Measurements from ENCODE around the gene BANF1.

The BANF1 gene

GRCh38 chr11:65965986-65966762, 36.1 kb upstream of the BANF1 start (continued):
- TF ChIP-seq ESRRG (CRISPR knock-in tag; IDR thresholded peaks at IDR 0.05) (no peak), ZFP3 (CRISPR knock-in tag; IDR thresholded peaks at IDR 0.05) (no peak), BACH2 (CRISPR knock-in tag; IDR thresholded peaks at IDR 0.05; ENCODE audit: borderline replicate concordance) (no peak), TSHZ2 (CRISPR knock-in tag; IDR thresholded peaks at IDR 0.05) (no peak), RARB (CRISPR knock-in tag; IDR thresholded peaks at IDR 0.05) (no peak), OSR1 (CRISPR knock-in tag; IDR thresholded peaks at IDR 0.05) (no peak)

- no peak for ATAC-seq
- TF ChIP-seq ESRRG (CRISPR knock-in tag; IDR thresholded peaks at IDR 0.05): no peak
- no peak for TF ChIP-seq CSDC2 (CRISPR knock-in tag; IDR thresholded peaks at IDR 0.05)
- TF ChIP-seq CREB5 (CRISPR knock-in tag; IDR thresholded peaks at IDR 0.05; ENCODE audit: low read depth): no peak
- no peak for TF ChIP-seq ZNF8 (CRISPR knock-in tag; IDR thresholded peaks at IDR 0.05)
- no peak for TF ChIP-seq TSHZ2 (CRISPR knock-in tag; IDR thresholded peaks at IDR 0.05)
- TF ChIP-seq RARB (CRISPR knock-in tag; IDR thresholded peaks at IDR 0.05): no peak
- no peak for TF ChIP-seq ZFP30 (CRISPR knock-in tag; IDR thresholded peaks at IDR 0.05)
- TF ChIP-seq GLIS3 (CRISPR knock-in tag; IDR thresholded peaks at IDR 0.05): no peak
- no peak for TF ChIP-seq PATZ1 (CRISPR knock-in tag; IDR thresholded peaks at IDR 0.05; ENCODE audit: borderline replicate concordance)
- TF ChIP-seq ZNF565 (CRISPR knock-in tag; conservative IDR thresholded peaks at IDR 0.05; ENCODE audit: low read depth): no peak
- TF ChIP-seq TCF4 (CRISPR knock-in tag; IDR thresholded peaks at IDR 0.05; ENCODE audit: borderline replicate concordance): no peak
- TF ChIP-seq BACH2 (CRISPR knock-in tag; IDR thresholded peaks at IDR 0.05; ENCODE audit: borderline replicate concordance): no peak
Observed at GRCh38 chr11:65967329-65967934, 34.9 kb upstream of the BANF1 start.

GRCh38 chr11:65968600-65969482, 33.5 kb upstream of the BANF1 start:
- no peak for ATAC-seq
- no peak for TF ChIP-seq ZFP30 (CRISPR knock-in tag; IDR thresholded peaks at IDR 0.05)
- TF ChIP-seq PPARA (CRISPR knock-in tag; IDR thresholded peaks at IDR 0.05; ENCODE audit: borderline replicate concordance): no peak
- no peak for TF ChIP-seq OSR1 (CRISPR knock-in tag; IDR thresholded peaks at IDR 0.05)
- no peak for TF ChIP-seq SNAI2 (CRISPR knock-in tag; IDR thresholded peaks at IDR 0.05)
- TF ChIP-seq CSDC2 (CRISPR knock-in tag; IDR thresholded peaks at IDR 0.05): no peak
- no peak for TF ChIP-seq ZC3H10 (CRISPR knock-in tag; IDR thresholded peaks at IDR 0.05)
- TF ChIP-seq BACH2 (CRISPR knock-in tag; IDR thresholded peaks at IDR 0.05; ENCODE audit: borderline replicate concordance): no peak
- TF ChIP-seq ZFP3 (CRISPR knock-in tag; IDR thresholded peaks at IDR 0.05): no peak
- no peak for TF ChIP-seq TCF4 (CRISPR knock-in tag; IDR thresholded peaks at IDR 0.05; ENCODE audit: borderline replicate concordance)
- TF ChIP-seq PATZ1 (CRISPR knock-in tag; IDR thresholded peaks at IDR 0.05; ENCODE audit: borderline replicate concordance): no peak
- TF ChIP-seq ZNF70 (CRISPR knock-in tag; IDR thresholded peaks at IDR 0.05): no peak
- no peak for TF ChIP-seq CREB5 (CRISPR knock-in tag; IDR thresholded peaks at IDR 0.05; ENCODE audit: low read depth)
- no peak for TF ChIP-seq POU6F1 (CRISPR knock-in tag; IDR thresholded peaks at IDR 0.05; ENCODE audit: borderline replicate concordance, low read depth)
